Measurements from ENCODE around the gene LOXHD1.

GRCh38 chr18:46621871-46622270 lies 35.1 kb downstream of the LOXHD1 start:
- TF ChIP-seq CTCF (conservative IDR thresholded peaks at IDR 0.05; ENCODE audit: low read depth, low read length) (no peak), MAZ (IDR thresholded peaks at IDR 0.05; ENCODE audit: borderline replicate concordance, low read depth, low read length) (no peak), CEBPB (IDR thresholded peaks at IDR 0.05; ENCODE audit: low read depth, low read length) (no peak), BHLHE40 (IDR thresholded peaks at IDR 0.05; ENCODE audit: low read depth, low read length) (no peak), POLR2A (IDR thresholded peaks at IDR 0.05; ENCODE audit: low read depth, low read length) (no peak), USF2 (IDR thresholded peaks at IDR 0.05; ENCODE audit: low read depth, low read length) (no peak), SMC3 (IDR thresholded peaks at IDR 0.05; ENCODE audit: low read depth, low read length) (no peak)
